IPS DF 4.7 (cell line): ENCODE measurements around the gene SREK1.

Source experiments
- DNase-seq: peaks from one replicate; pipeline ENCODE4 v3.0.0-alpha.2; 2013; ENCODE audit warnings: low spot score; ENCODE audit errors: extremely low read depth

Gene SREK1

DNA sequence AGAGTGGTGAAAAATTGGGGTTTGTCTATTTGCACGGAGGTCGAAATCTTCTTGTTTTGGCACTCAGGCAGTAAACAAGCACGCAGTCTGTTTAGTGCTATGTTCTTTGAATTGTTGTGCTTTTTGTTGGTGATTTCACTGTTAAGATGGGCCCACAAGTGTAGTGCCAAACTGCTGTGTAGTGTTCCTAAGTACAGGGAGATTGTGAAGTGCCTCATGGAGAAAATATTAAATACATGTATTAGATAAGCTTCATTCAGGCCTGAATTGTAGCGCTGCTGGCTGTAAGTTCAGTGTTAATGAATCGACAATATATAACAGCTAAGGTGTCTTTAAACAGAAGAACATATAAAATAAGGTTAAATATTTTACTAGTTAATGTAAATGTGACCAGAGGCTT, 17.3 kb downstream of the SREK1 start:
- no peak for DNase-seq

DNA sequence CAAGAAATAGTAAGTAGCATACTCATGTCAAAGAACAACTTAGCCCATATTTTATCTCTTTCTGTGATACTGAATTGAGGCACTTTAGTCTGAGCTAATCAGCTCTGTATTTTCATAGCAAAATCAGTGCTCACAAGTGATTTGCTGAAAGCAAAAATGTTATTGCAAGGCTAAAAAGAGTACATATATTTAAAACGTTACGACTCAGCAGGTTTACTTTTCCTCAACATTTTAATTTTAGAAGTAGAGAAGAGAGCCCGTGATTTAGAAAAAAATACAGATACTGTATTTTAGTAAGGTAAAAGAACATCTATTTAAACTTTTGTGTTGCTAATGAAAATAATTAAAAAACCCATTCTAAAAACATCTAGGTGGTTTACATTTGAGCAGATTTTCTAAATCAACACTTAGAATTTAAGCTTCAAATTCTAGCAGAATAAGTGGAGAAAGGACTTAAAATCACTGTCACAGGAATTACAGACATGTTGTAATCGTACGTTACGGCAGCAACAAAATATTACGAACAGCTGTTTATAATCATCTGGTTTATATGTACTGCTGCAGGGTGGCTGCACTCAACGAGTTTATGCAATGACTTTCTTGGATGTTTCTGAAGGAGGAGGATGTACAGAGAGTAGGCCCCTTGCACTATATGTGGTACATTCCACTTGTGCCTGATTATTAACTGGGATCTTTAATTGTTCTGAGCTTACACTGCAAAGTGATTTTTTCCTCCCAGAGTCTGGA, 20.1 kb downstream of the SREK1 start:
- DNase-seq: no peak

DNA sequence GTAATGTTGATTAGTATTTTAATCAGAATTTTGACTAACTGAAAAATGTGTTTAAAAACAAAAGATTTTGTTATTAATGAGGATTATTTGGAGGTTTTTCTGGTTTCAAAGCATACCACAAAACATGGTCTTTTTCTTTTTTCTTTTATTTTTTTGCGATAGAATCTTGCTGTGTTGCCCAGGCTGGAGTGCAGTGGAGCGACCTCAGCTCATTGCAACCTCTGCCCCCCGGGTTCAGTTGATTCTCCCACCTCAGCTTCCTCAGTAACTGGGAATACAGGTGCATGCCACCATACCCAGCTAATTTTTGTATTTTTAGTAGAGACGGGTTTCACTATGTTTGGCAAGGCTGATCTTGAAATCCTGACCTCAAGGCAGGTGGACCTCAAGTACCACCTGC, 24.1 kb downstream of the SREK1 start:
- DNase-seq: no peak

- no peak for DNase-seq
Observed at GRCh38 chr5:66169534-66169933, 25.4 kb downstream of the SREK1 start.

- DNase-seq: no peak
Observed at GRCh38 chr5:66170195-66170919, 26.3 kb downstream of the SREK1 start.

DNA sequence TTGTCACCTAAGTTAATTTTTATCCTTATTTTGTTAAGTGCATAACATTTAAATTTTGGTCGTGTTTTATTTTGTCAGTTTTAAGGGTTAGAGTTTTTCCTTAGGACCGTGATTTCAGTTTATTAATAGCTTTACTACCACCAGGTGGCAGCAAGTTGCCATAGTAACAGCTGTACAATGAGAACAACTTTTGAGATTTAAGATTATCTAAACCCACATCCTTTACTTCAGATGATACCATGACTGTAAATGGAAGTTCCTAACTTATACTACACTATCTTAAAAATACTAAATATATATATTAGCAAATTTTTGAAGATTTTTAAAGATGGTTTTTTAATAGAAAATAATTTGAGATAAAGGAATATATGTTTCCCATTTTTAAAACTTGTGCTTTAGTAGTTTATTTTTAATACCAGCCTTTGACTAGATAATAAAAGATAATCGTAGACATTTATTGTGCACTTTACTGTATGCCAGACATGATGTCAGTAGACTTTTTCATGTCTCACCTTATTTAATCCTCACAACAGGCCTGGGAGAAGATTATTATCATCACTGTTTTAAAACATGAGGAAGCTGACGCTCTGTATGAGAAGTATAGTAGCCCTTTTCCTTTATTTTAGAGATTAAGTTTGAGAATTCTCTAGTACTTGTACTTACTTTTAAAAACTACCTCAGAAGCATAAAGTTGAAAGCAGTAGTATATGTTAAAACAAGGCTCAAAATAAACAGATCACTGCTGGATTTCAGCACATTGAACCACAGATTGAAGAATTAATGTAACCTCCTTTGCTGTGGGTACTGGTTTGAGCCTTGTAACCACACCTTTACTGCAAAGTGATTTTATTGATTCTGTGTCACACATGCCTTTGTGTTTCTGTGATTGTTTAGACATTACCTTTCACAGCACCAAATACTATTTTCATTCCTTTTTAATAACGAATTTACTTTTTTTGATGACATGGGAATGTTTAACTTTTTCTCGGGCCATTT, 27.5 kb downstream of the SREK1 start:
- no peak for DNase-seq

DNA sequence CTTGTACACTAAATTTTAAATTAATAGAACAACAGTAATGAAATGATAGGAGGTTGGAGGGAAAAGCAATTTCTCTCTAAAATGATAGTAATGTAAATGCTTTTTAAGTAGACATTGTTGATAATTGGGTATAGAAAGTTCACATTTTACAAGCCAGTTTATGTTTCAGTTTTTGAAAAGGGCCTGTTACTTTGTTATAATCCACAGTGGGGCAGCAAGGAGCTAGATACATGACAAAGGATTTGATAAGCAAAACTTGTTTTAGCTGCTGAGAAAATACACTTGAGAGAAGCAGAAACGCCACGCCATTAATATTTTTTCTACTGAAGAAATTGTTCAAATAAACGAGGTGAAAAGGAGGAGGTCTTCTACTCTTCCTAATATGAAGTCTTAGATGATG, 30.2 kb downstream of the SREK1 start:
- DNase-seq: no peak

GRCh38 chr5:66178799-66179198, 34.7 kb downstream of the SREK1 start:
- no peak for DNase-seq

DNA sequence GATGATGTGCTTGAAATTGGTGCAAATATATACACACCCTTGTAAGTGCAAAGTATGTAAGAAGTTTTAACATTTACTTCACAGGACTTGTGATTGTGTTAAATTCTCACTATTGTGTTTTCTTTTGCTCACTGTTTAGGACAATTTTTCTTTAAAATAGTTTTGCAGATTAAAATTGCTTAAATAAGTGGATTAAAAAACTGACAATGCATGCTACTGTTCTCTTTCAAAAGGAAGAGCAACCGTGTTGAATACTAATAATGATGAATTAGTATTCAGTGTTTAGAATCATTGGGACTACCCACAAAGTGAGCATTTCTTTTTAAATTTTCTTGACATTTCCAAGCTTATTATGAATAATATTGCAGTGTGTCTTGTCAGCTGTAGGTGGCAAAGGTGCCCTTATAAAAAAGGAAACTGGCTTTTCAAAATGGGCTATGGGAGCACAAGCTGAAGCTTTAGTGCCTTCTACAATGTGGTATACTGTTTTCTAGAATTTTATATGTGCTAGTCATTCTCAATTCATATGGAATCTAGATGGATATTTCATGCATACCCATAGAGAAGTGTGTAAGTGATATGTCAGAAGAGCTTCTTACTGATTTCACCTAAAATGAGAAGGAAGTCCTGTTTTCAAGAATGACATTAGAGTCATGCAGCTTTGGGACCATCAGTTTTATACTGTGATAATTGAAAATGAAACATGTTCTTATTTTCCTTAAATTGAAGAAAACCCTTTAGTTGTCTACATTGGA, 35.4 kb downstream of the SREK1 start:
- DNase-seq: no peak

- DNase-seq: no peak
Observed at GRCh38 chr5:66180282-66181155, 36.4 kb downstream of the SREK1 start.

DNA sequence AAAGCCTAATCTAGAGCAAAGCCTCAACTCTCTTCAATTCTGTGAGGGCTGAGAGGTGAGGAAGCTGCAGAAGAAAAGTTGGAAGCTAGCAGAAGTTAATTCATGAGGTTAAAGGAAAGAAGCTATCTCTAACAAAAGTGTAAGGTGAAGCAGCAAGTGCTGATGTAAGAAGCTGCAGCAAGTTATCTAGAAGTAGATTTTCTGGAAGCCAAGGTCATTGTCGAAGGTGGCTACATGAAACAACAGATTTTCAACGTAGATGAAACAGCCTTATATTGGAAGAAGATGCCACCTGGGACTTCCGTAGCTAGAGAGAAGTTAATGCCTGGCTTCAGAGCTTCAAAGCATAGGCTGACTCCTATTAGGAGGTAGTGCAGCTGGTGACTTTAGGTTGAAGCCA, 42.0 kb downstream of the SREK1 start:
- DNase-seq: no peak

- DNase-seq: no peak
Observed at GRCh38 chr5:66193419-66193818, 49.3 kb downstream of the SREK1 start.

DNA sequence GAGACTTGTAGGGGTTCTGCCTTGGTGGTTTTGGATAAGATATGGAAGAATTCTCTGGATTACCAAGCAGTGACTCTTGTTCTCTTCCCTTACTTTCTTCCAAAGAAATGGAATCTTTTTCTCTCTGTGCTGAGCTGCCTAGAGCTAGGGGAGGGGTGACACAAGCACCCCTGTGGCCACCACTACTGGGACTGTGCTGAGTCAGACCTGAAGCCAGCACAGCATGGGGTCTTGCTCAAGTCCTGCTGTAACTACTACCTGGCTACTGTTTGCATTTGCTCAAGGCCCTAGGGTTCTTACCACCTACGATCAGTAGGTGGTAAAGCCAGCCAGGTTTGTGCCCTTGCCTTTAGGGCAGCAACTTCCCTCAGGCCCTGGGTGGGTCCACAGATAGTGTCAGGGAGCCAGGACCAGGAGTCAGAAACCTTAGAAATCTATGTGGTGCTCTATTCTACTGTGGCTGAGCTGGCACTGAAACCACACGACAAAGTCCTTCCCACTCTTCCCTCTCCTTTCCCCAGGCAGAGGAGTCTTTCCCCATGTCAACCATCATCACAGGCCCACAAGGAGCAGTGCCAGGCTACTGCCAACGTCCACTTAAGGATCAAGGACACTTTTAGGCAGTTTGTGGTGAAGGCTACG, 53.8 kb downstream of the SREK1 start:
- no peak for DNase-seq

DNA sequence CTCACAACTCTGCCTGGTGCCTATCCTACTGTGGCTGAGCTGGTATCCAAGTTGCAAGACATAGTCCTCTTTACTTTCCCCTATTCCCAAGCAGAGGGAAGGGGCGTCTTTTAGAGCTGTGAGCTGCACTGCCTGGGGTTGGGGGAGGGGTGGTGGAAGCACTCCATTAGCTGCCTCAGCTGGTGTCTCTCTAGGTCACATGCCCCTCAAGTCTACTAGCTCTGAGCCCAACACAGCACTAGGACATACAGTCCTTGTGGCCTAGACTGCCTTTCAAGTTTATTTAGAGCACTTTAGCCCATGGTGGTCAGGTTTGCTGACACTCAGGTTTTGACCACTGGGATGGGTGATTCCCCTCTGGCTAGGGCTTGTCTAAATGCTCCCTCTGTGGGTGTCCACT, 54.7 kb downstream of the SREK1 start:
- no peak for DNase-seq

DNA sequence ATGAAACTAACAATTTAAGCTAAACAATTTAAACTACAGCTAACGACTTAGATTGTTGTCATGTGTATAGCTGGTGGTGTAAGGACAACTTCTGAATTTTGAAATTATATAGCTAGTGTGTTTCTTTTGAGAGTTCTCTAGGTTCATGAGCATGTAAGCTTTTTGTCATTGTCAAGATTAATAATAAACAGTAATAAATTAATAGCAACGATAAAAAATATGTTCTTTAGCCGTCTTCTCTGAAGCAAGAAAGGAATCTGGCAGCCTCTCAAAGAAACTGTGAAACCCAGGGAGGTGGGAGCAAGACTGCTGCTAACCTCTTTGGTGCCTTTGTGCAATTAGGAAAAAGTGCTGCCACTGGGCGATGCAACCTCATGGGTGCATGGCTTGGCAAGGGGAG, 59.4 kb downstream of the SREK1 start:
- no peak for DNase-seq

- no peak for DNase-seq
Observed at GRCh38 chr5:66206465-66206864, 62.4 kb downstream of the SREK1 start.

GRCh38 chr5:66207800-66208561, 63.9 kb downstream of the SREK1 start:
- DNase-seq: no peak

GRCh38 chr5:66209350-66209749, 65.2 kb downstream of the SREK1 start:
- no peak for DNase-seq

DNA sequence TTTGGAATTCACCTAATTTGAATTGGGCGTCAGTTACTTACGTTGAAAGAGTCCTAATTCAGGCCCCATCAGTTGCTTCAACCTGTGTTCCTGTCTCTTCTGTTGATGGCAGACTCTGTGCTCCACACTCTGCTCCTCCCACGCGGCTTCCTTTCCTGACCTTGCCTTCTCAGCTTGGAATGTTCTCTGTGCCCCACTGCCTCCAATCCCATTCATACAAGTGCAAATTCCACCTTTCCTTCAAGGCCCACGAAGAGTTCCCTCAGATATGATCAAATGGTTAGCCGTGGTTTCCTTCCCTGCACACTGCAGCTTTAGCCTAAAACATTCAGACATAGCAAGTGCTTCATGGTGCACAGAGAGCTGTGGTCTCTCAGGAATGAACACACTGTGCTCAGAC, 65.7 kb downstream of the SREK1 start:
- DNase-seq: no peak
